IMR-90 (cell line): ENCODE measurements around the gene USP54. TPM values are rescaled to one million over a fixed set of nuclear protein-coding genes. Genes with fewer than 3 reads are reported as not detected.

Experiments used
- ATAC-seq: fragments of 200-7000 bp; cut with Tn5 transposase; 2 replicates; pipeline ENCODE4 v1.9.1; 2020; ENCODE audit warnings: low read depth, mild to moderate bottlenecking, moderate library complexity
- BruUV-seq: library from RNA; stranded (reverse); fragments of 400-500 nt; replicated peaks from 2 replicates; lab custom pipeline; 2021; lab: Mats Ljungman, UMichigan
- CTCF ChIA-PET: fragments of 300-600 bp; formaldehyde crosslinking; extraction: SDS; loops from one replicate; lab custom pipeline; 2021; ENCODE audit warnings: antibody characterized with exemption; lab: Yijun Ruan, JAX
- POLR2A ChIA-PET: fragments of 300-600 bp; sonication (Branson Sonifier 250); formaldehyde crosslinking; loops from one replicate; lab custom pipeline; 2022; ENCODE audit warnings: antibody characterized with exemption; ENCODE audit not compliant: unreplicated experiment; lab: Charles Lee
- DNase-seq: peaks from one replicate; pipeline ENCODE4 v3.0.0; 2013
- H2AFZ ChIP-seq: replicated peaks from 2 replicates; pipeline ENCODE3; 2013; ENCODE audit warnings: low read length, mild to moderate bottlenecking; ENCODE audit not compliant: poor library complexity
- H2AK5ac ChIP-seq: 2 replicates; pipeline ENCODE4 v1.6.1; 2013; ENCODE audit warnings: low read depth, low read length, inconsistent platforms
- H2AK9ac ChIP-seq: replicated peaks from 2 replicates; pipeline ENCODE3; 2013; ENCODE audit warnings: mild to moderate bottlenecking, low read depth, low read length, moderate library complexity; ENCODE audit not compliant: poor library complexity
- H2BK120ac ChIP-seq: 2 replicates; pipeline ENCODE4 v1.6.1; 2013; ENCODE audit warnings: low read depth, low read length, inconsistent platforms
- H2BK15ac ChIP-seq: 3 replicates; pipeline ENCODE4 v1.6.1; 2013; ENCODE audit warnings: low read depth, low read length, inconsistent platforms
- H2BK20ac ChIP-seq: 2 replicates; pipeline ENCODE4 v1.6.1; 2013; ENCODE audit warnings: low read depth, mild to moderate bottlenecking, inconsistent platforms, low read length, moderate library complexity
- H2BK5ac ChIP-seq: 2 replicates; pipeline ENCODE4 v1.6.1; 2013; ENCODE audit warnings: mild to moderate bottlenecking, low read depth, low read length, inconsistent platforms; ENCODE audit not compliant: poor library complexity, severe bottlenecking
- H3K14ac ChIP-seq: replicated peaks from 2 replicates; pipeline ENCODE4 v1.6.1; 2013; ENCODE audit warnings: low read depth, low read length, inconsistent platforms
- H3K18ac ChIP-seq: 2 replicates; pipeline ENCODE4 v1.6.1; 2013; ENCODE audit warnings: low read depth, low read length, control low read depth
- H3K23ac ChIP-seq: 2 replicates; pipeline ENCODE4 v1.6.1; 2013; ENCODE audit warnings: low read depth, low read length, inconsistent platforms
- H3K27ac ChIP-seq: 2 replicates; pipeline ENCODE4 v1.5.1; 2013; ENCODE audit warnings: mild to moderate bottlenecking, control low read depth, low read length; ENCODE audit not compliant: insufficient read depth
- H3K27me3 ChIP-seq: 2 replicates; pipeline ENCODE4 v1.6.1; 2013; ENCODE audit warnings: low read length; ENCODE audit not compliant: control insufficient read depth, insufficient read depth
- H3K36me3 ChIP-seq: 2 replicates; pipeline ENCODE4 v1.6.1; 2013; ENCODE audit warnings: low read length, mixed read lengths; ENCODE audit not compliant: control insufficient read depth, insufficient read depth
- H3K4ac ChIP-seq: 2 replicates; pipeline ENCODE4 v1.6.1; 2013; ENCODE audit warnings: low read depth, low read length, inconsistent platforms
- H3K4me1 ChIP-seq: 2 replicates; pipeline ENCODE4 v1.6.1; 2013; ENCODE audit warnings: low read length, mixed read lengths; ENCODE audit not compliant: control insufficient read depth, insufficient read depth
- H3K4me2 ChIP-seq: 2 replicates; pipeline ENCODE4 v1.6.1; 2013; ENCODE audit warnings: low read depth, mild to moderate bottlenecking, control low read depth, low read length, moderate library complexity
- H3K4me3 ChIP-seq: 2 replicates; pipeline ENCODE4 v1.5.1; 2013; ENCODE audit warnings: low read depth, mild to moderate bottlenecking, control low read depth, low read length, moderate library complexity; ENCODE audit not compliant: insufficient read depth
- H3K56ac ChIP-seq: 2 replicates; pipeline ENCODE4 v1.6.1; 2013; ENCODE audit warnings: low read length, inconsistent platforms; ENCODE audit not compliant: insufficient read depth; ENCODE audit errors: extremely low read depth
- H3K79me1 ChIP-seq, 2 experiments: 2 replicates each; pipeline ENCODE4 v1.6.1; 2013; ENCODE audit warnings: low read length in 2 of 2, inconsistent platforms in 1 of 2, low read depth in 1 of 2
- H3K9ac ChIP-seq: 2 replicates; pipeline ENCODE4 v1.6.1; 2013; ENCODE audit warnings: low read depth, low read length, control low read depth
- H3K9me1 ChIP-seq: 2 replicates; pipeline ENCODE4 v1.6.1; 2013; ENCODE audit warnings: low read length, inconsistent platforms; ENCODE audit not compliant: insufficient read depth
- H3K9me3 ChIP-seq: 2 replicates; pipeline ENCODE4 v1.6.1; 2013; ENCODE audit warnings: low read length; ENCODE audit not compliant: control insufficient read depth, insufficient read depth
- H4K20me1 ChIP-seq: 2 replicates; pipeline ENCODE4 v1.6.1; 2013; ENCODE audit warnings: low read length, inconsistent platforms; ENCODE audit not compliant: insufficient read depth
- H4K5ac ChIP-seq: 2 replicates; pipeline ENCODE4 v1.6.1; 2013; ENCODE audit warnings: mild to moderate bottlenecking, low read depth, low read length, control low read depth
- H4K8ac ChIP-seq, 2 experiments: 2 replicates each; pipeline ENCODE4 v1.6.1; 2013; ENCODE audit warnings: low read depth in 2 of 2, low read length in 2 of 2, control low read depth in 1 of 2, inconsistent platforms in 1 of 2
- H4K91ac ChIP-seq: 2 replicates; pipeline ENCODE4 v1.6.1; 2013; ENCODE audit warnings: low read depth, low read length, inconsistent platforms; ENCODE audit not compliant: insufficient read depth
- FOS ChIP-seq: fragments of 150-350 bp; IDR thresholded peaks from 2 replicates; pipeline ENCODE4 v1.6.1; 2016; ENCODE audit warnings: low read depth, low read length
- RFX5 ChIP-seq: IDR thresholded peaks from 2 replicates; pipeline ENCODE4 v1.8.0; 2012; ENCODE audit warnings: low read depth, mild to moderate bottlenecking, low read length, moderate library complexity
- WGBS, 2 experiments: methylation state at CpG; one replicate each; pipeline versions ENCODE4 v1.1.5 to v1.1.7; 2013; ENCODE audit warnings: missing lambda C conversion rate in 2 of 2; ENCODE audit not compliant: insufficient read length in 1 of 2; ENCODE audit errors: extremely low coverage in 2 of 2; 5-methylcytosine and 5-hydroxymethylcytosine counted together
- dilution Hi-C: fragments of 300-500 bp; cut with HindIII; formaldehyde crosslinking; loops from one replicate; pipeline ENCODE4 v1.14.3; 2018; ENCODE audit warnings: low sequenced_read_pairs; ENCODE audit not compliant: unreplicated experiment
- in situ Hi-C: fragments of 300-500 bp; cut with MboI; formaldehyde crosslinking; loops from 3 replicates; pipeline ENCODE4 v1.14.3; 2019; ENCODE audit warnings: low sequenced_read_pairs, inconsistent platforms, mixed read lengths
- intact Hi-C: fragments of 100-400 bp; cut with micrococcal nuclease; formaldehyde crosslinking; loops from 2 replicates; pipeline ENCODE4 v1.10.0; 2022
- polyA plus RNA-seq, 3 experiments: library from polyadenylated mRNA; depleted of rRNA; stranded (reverse); fragments of >200 nt; gene quantifications; 2 replicates each; pipeline ENCODE4 v1.2.3, GENCODE V29; 2012; ENCODE audit warnings: low replicate concordance in 1 of 3
- total RNA-seq: library from RNA; depleted of rRNA; stranded (reverse); fragments of >200 nt; gene quantifications from 2 replicates; pipeline ENCODE4 v1.2.3, GENCODE V29; 2012

Gene USP54
- total and polyA plus RNA-seq, 2 of the 4 experiments (the other 2 are of a cell fraction) = 4.0 to 7.9 TPM

- Histone ChIP-seq H3K56ac (no peak overlapping the region), H3K9me1 (0 out of 2 replicates have a peak, but pooled peaks cover 3% of the 10 kb centered on the region), H3K36me3 (peaks cover 13% of the 10 kb centered on the region), H4K91ac (no peak overlapping the region), H4K20me1 (peaks cover 3% of the 10 kb centered on the region; the same call in 1 of the 2 replicates), H3K4me1 (peaks cover 3% of the 10 kb centered on the region; the same call in 1 of the 2 replicates), H3K9me3 (no peaks in the 10 kb centered on the region), H2AFZ (no peak overlapping the region), H2BK5ac (no peak overlapping the region), H3K4me2 (no peak overlapping the region), H3K4me3 (no peak overlapping the region), H3K27me3 (no peaks in the 10 kb centered on the region), H2AK9ac (no peak overlapping the region), H3K14ac (no peak overlapping the region), H3K23ac (no peak overlapping the region), H4K8ac (0 out of 4 replicates have a peak overlapping the region, but pooled peaks of 1 of the 2 experiments have one; percentile 17), H4K5ac (no peak overlapping the region), H3K79me1 (peaks cover 20 to 41% of the 10 kb centered on the region in 2 experiments), H2AK5ac (no peak overlapping the region), H3K27ac (no peak overlapping the region; the same call in 1 of the 2 replicates), H2BK120ac (no peak overlapping the region), H2BK20ac (no peak overlapping the region), H3K9ac (no peak overlapping the region), H3K4ac (no peak overlapping the region), H2BK15ac (no peak overlapping the region), H3K18ac (no peak overlapping the region)
- WGBS, 2 experiments = 20 to 100% methylated on average over 1 to 2 of the region's 7 CpGs
- BruUV-seq = no TSS peak
- ChIA-PET POLR2A (no interaction called here), CTCF (no interaction called here)
- peak; percentile 39; the same call in 1 of the 2 replicates for TF ChIP-seq FOS
- no peak for TF ChIP-seq RFX5
- ATAC-seq = peak; percentile 54
- intact Hi-C loops = no loop called here
- dilution Hi-C loops = no loop called here
- in situ Hi-C loops = no loop called here
- DNase-seq = peak; percentile 79
Measured at GRCh38 chr10:73480158-73480557, 111.0 kb downstream of the USP54 start.
